TTC549 (cell line): ENCODE data around the gene PDHX.
"Not testable (repeated sequence)": the region's sequence is repeated elsewhere in the genome, so short reads cannot be mapped to it uniquely, and the experiment has no call there.

Experiments used
- FAIRE-seq: peaks from 2 replicates; lab custom pipeline; 2012; peaks lifted over from hg19 to GRCh38; lab: Jason Lieb, UNC

Gene PDHX

GRCh38 chr11:34911676-34912075, 4.7 kb upstream of the PDHX start:
- no peak for FAIRE-seq

DNA sequence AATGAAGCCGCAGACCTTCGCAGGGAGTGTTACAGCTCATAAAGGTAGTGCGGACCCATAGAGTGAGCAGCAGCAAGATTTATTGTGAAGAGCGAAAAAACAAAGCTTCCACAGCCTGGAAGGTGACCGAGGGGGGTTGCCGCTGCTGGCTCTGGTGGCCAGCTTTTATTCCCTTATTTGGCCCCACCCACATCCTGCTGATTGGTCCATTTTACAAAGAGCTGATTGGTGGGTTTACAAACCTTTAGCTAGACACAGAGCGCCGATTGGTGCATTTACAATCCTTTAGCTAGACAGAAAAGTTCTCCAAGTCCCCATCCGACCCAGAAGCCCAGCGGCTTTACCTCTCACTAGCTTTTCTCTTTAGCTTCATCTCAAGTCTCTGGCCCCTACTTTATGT, 2.9 kb upstream of the PDHX start:
- FAIRE-seq, result not testable (repeated sequence)

GRCh38 chr11:34915136-34916014, 1.0 kb upstream of the PDHX start:
- FAIRE-seq, result no peak

GRCh38 chr11:34916843-34917770, 689 bp downstream of the PDHX start:
- FAIRE-seq, result no peak

GRCh38 chr11:34921156-34921555, 4.7 kb downstream of the PDHX start:
- FAIRE-seq, result no peak

GRCh38 chr11:34924714-34925113, 8.3 kb downstream of the PDHX start:
- FAIRE-seq, result no peak

DNA sequence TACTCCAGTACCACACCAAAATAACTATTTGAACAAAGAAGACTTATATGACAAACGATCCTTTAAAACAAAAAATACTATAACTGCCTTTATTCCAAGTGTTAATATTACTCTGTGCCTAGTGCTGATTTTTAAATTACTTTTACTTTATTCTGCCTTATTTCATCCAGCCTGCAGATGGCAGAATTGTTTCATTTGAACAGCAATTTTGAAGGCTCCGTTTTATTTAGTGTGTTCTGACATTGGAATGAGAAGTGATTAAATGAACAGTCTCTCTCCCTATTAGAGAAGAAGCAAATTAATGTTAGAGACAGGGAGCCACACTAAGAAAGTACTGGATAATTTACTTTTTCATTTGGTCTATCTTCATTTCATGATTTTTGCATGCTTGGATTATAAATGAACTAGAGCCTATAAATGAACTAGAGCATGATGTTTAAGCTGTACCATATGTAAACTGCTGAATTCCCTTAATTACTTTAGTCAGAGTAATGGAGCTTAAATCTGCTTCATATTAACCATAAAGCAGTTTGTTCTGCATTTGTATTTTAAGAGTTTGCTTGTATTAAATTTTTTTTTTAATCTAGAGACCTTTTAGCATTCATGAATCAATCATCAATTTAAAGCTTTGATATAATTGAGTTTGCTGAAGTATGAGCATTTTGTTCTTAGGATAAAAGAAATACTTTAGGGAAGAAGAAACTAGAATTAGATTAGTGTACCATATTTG, 9.8 kb downstream of the PDHX start:
- FAIRE-seq, result peak; percentile 53

DNA sequence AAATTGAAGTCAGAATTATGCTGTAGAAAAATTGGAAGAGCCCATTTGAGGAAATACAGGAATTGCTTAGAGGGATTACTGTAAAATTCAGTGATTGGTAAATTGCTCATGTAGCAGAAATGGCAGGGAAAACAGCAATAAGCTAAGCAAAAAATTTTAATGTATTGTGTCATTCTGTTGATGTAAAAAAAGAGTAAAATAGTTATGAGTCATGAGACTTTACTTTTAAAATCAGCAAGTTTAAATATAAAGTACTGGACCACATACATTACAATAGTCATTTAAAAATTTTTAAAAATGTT, 10.4 kb downstream of the PDHX start:
- no peak for FAIRE-seq

- no peak for FAIRE-seq
Observed at GRCh38 chr11:34928268-34928959, 12.0 kb downstream of the PDHX start.

GRCh38 chr11:34928960-34929680, 12.7 kb downstream of the PDHX start:
- FAIRE-seq, result no peak

DNA sequence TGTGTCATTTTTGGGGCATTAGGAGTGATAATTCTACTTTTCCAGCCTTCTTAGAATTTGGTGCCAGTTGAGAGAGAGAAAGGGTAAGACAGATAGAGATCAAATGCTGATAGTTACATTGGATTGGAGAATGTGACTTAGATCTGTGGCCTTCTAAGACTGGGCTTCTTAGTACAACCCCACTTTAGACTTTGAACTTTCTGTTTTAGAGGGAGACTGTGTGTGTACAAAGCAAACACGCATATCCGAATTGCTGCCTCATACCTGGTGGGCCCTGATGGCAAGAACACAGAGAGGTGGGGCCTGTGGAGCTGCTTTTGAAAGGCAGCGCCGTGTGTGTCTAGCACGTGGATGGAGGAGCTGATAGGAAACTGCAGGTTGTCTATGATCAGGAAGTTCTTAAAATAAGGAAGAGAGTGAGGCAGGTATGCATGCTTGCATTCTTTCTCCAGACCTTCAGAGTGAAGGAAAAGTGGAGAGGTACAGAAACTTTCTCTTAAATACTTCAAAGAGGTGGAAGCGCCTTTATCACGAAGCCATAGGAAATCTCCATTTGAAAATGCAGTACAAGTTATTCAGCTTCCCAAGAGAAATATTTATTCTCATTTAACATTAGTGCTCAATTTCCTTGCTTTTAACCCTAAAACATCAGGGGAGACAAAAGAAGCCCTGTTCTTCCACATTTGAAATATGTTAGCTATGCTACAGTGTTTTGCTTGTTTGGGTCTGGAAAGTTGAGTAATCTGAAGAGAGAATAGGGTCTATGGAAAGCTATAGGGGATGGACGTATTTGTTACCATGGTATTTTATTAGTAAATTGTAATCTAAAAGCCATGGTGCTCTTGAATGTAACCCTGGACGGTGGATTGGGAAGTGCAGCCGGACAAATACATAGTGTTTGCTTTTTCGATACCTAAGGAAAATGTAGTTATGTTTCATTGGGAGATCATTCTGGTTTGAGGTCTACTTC, 13.7 kb downstream of the PDHX start:
- FAIRE-seq, result no peak

DNA sequence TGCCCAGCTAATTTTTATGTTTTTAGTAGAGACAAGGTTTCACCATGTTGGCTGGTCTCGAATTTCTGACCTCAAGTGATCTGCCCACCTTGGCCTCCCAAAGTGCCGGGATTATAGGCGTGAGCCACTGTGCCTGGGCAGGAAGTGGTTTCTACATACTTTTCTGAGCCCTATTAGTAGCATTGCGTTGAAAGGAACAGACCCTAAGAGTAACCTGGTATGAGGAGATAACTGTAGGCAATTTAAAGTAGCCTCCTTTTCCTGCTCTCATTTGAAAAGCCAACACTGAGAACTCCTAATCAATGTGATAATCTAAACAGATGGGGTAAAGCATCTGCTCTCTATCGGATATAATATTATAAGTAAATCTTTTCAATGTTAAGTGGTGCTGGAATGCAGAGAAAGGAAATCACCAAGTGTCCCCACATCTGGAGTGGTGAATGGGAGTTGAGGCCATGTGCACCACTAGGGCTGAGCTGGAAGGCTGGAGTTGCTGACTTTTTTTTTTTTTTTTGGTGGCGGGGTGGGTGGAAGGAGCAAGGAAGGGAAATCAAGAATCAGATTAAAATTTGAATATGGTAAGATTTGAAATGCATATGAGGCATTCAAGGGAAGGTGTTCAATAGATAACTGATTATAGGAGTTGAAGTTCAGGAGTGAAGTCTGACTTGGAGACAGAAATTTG, 20.7 kb downstream of the PDHX start:
- FAIRE-seq, result no peak

- FAIRE-seq, result no peak
Observed at GRCh38 chr11:34938611-34939010, 22.2 kb downstream of the PDHX start.

- no peak for FAIRE-seq
Observed at GRCh38 chr11:34940026-34940677, 23.7 kb downstream of the PDHX start.

DNA sequence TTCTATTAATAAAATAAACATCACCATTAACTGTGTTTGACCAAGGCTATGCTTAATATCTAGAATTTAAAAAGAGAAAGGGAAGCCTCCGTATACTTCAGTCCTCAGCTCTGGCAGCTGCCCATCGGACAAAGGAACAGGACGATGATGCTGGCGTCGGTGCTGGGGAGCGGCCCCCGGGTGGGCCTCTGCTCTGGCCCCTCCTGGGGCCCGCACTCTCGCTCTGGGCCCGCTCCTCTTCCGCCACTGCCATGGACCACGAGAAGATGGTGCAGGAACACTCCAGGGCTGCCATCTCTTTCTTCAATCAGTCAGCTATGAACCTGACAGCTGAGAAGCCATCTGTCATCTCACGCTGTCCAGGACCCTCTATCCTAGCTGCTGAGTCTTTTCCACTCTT, 25.3 kb downstream of the PDHX start:
- FAIRE-seq, result no peak

GRCh38 chr11:34944692-34945091, 28.3 kb downstream of the PDHX start:
- no peak for FAIRE-seq

- FAIRE-seq, result no peak
Observed at GRCh38 chr11:34948696-34949095, 32.3 kb downstream of the PDHX start.

DNA sequence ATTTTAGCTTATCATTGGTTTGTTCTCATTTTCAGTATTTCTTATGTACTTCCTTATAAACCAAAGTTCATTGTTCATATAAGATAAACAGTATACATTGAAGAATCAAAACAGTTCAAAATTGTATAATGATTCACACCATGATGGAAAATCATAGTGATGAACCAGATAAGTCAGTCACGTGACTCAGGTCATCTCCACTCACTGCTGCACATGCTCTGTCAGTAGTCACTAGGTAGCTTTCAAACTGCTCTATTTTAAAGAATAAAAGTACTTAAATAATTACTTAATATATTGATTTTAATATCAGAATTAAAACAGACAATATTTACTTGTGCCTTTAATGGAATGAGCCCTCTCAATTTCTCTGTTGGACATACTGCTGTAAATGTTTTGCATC, 37.5 kb downstream of the PDHX start:
- FAIRE-seq, result no peak

DNA sequence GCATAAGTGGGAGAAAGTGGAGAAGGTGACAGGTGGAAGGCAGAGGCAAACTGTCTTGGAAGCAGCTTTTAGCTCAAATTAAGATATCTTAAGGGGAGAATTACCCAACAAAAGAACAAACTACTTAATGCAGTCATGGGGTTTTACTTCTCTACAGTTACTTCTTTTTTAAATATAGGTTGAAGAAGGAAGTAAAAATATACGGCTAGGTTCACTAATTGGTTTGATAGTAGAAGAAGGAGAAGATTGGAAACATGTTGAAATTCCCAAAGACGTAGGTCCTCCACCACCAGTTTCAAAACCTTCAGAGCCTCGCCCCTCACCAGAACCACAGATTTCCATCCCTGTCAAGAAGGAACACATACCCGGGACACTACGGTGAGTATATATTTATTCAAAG, 40.8 kb downstream of the PDHX start:
- no peak for FAIRE-seq
